ENCODE measurements around the gene SORCS3.

DNA sequence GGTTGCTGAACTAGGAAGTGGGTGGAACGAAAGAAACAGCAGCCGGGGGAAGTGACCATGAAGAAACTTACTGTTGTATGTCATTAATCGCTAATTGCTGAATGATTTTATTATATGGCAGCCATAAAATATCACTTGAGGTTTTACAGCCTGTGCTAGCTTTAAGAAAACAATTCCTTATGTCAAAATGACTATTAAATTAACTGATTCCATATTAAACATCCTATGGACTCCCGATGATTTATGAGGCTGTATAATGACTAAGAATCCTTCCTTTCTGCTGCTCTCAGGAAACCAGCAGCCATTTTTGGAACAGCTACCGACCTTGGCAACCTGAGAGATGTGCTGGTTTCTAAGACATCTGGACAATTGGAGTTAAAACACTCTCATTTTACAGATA is 421.9 kb downstream of the SORCS3 start:
- TF ChIP-seq, protein P1, sequence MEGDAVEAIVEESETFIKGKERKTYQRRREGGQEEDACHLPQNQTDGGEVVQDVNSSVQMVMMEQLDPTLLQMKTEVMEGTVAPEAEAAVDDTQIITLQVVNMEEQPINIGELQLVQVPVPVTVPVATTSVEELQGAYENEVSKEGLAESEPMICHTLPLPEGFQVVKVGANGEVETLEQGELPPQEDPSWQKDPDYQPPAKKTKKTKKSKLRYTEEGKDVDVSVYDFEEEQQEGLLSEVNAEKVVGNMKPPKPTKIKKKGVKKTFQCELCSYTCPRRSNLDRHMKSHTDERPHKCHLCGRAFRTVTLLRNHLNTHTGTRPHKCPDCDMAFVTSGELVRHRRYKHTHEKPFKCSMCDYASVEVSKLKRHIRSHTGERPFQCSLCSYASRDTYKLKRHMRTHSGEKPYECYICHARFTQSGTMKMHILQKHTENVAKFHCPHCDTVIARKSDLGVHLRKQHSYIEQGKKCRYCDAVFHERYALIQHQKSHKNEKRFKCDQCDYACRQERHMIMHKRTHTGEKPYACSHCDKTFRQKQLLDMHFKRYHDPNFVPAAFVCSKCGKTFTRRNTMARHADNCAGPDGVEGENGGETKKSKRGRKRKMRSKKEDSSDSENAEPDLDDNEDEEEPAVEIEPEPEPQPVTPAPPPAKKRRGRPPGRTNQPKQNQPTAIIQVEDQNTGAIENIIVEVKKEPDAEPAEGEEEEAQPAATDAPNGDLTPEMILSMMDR (optimal IDR thresholded peaks at IDR 0.05 in 1 of 3, IDR thresholded peaks at IDR 0.05 in 1 of 3, conservative IDR thresholded peaks at IDR 0.05 in 1 of 3; ENCODE audit: extremely low read depth in 1 of 3, insufficient read depth in 2 of 3, low read length in 3 of 3): no peak
- TF ChIP-seq EZH2 (IDR thresholded peaks at IDR 0.05; ENCODE audit: low read length): no peak
